ENCODE data around the gene EXOC6B.

EXOC6B gene

DNA sequence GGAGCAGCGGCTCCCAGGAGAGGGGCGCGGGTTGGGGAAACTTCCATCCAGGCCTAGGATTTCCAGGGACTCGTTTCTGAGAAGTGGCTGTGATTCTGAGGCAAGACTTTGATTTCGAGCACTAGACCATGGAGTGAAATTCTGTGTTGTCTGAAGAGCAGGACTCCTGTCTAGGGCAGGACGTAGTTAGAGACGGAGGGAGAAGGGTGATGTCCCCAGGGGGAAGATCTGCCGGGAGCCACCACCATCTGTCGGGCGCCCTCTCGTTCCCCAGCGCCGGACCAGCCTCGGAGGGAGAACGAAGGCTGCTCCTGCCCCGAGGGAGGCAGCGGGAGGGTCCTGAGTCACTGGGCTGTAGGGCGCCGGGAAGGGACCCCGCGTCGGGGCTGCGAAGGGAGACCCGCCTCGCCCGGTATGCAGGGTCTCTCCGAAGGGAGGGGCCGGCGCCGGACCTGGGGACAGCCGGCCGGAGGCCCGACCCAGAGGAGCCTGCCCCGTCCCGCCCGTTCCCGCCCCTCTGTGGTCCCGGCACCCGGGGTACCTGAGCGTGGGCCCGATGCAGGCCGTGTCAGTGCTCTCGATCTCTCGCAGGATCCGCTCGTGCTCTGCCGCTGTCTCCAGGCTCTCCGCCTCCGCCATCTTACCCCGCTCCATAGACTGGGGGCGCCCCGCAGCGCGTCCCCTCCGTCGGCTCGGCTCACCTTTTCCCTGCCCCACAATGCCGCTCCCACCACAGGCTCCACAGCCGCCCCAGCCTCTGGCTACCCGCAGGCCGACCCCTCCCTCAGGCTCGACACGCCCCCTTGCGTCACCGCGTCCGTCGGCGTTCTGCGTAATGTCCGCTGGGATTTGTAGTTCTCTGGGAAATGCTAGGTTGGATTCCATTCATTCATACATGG is at the start of gene EXOC6B:
Gene EXOC6B (minus strand): TSS at position 777 of the 899 bp plus-strand sequence.
- peak; percentile 92 to 93 for DNase-seq

DNA sequence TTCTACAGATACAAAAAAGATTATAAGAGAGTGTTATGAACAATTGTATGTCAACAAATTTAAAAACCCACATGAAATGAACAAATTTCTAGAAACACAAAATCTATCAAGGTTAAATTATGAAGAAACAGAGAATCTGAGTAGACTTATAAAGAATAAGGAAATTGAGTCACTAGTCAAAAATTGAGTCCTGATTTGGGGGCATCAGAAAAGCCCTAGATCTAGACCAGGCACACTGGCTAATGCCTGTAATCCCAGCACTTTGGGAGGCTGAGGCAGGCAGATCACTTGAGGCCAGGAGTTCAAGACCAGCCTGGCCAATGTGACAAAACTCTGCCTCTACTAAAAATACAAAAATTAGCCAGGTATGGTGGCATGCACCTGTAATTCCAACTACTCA is 46.0 kb upstream of the EXOC6B start:
- no peak for DNase-seq

DNA sequence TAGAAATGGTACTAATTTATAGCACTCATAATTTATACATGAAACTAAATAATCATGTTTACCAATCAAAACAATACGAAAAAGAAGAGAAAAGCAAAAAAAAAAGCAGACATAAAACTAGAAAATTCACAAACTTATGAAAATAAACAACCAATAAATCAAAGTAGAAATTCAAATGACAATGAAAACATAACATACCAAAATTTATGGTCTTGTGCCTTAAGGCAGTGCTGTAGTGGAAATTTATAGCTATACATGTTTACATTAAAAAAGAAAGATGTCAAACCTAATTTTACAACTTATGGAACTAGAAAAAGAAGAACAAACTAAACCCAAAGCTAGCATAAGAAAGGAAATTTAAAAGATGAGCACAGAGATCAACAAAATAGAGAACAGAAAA is 45.2 kb upstream of the EXOC6B start:
- no peak for DNase-seq

GRCh38 chr2:72864500-72864899 is 38.7 kb upstream of the EXOC6B start:
- DNase-seq = peak; percentile 28 to 38

DNA sequence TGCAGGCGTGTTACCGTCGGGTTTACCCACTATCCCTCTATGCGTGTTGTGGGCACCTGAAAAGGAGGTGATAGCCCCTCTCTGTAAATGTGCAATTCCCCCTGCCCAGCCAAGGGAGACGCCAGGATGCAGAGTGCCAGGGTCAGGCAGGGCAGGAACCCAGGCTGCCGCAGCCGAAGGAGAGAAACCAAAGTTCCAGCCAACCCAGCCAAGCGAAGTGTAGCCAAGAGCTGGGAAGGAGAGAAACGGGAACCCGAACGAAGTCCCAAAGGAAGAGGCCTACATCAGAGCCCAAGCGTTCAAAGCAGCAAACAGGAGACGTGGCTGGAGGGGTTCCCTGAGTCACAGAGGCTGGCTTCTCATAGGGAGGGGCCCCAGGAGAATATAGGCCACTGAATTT is 37.2 kb upstream of the EXOC6B start:
- no peak for DNase-seq

DNA sequence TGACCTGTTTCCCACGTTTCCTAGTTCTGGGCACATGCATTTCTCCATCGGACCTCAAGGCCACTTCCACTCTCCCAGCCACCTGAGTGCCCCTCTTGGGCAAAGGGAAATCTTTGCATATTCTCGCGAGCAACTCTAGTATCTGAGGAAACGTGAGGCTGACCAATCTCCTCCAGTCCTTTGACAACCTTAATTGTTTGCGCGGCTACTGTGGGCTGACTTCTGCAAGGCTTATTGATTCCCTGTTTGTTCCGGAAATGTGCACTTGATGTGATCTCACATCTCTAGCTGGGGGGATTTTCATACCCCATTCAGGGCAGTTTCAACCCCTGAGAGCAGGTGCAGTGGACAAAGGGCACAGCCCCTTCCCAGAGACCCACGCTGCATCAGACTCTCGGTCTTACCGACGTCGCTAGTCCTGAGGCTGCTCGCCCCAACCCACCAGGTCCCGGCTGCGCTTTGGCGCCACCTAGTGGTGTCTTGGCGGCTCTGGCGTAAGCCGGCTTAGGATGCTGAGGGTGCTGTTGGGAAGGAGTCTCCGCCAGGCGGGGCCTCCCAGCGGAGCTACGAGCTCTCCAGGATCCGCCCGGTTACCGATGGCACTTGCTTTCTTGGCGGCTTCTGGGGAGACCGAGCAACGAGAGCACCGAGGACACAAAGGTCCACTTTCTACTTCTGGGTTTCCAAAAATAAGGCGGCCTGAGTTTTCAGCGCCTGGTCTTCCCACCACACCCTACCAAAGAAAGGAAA is 36.6 kb upstream of the EXOC6B start:
- peak; percentile 92 for DNase-seq

DNA sequence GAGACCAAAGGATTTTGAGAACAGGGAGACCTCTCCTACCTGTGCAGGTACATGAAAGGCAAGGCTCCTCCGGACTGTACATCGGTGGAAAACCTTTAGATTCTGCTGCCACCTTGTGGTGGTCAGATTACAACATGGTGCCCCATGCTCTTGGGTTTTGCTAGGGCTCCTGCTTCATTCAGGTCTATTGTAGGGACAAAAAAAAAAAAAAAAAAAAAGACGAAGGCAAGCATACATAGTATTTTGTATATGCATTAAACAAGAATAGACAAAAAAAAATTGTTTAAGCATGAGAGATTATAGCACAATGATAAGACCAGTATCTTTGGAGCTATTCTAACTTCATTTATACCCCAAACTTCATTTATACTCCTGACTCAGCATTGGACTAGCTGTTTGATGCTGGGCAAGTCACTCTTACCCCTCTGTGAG is 34.0 kb upstream of the EXOC6B start:
- DNase-seq = peak; percentile 52 to 61

DNA sequence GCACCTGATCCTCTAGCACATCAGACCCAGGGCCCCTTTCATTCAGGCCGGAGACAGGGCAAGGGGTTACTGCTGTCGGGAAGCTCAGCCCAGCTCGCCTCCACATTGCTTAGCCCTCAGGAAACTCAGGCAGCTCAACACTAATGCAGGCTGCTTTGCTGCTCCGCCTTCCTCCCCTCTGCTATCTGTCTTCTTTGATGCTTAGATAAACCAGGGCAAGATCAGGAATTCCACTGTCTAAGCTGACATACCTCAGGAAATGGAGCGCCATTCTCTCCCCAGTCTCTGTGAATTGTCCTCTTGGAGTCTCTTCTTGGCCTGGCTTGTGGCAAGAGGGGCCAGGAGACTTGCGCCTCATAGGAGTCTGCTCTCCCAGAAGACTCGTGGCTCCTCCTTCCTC is 25.5 kb upstream of the EXOC6B start:
- DNase-seq = no peak

DNA sequence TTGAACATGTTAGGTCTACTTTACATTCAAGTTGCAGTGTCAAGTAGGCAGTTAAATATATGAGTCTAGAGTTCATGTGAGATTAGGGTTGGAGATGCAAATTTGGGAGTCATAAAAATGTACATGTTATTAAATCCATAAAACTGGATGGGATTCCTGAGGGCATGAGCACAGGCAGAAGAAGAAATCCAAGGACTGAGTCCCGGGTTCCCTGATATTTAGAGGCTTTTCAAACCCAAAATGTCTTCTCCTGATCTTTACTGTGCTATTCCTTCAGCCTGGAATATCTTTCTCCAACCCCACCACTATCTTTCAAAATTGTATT is 23.3 kb upstream of the EXOC6B start:
- DNase-seq = no peak

DNA sequence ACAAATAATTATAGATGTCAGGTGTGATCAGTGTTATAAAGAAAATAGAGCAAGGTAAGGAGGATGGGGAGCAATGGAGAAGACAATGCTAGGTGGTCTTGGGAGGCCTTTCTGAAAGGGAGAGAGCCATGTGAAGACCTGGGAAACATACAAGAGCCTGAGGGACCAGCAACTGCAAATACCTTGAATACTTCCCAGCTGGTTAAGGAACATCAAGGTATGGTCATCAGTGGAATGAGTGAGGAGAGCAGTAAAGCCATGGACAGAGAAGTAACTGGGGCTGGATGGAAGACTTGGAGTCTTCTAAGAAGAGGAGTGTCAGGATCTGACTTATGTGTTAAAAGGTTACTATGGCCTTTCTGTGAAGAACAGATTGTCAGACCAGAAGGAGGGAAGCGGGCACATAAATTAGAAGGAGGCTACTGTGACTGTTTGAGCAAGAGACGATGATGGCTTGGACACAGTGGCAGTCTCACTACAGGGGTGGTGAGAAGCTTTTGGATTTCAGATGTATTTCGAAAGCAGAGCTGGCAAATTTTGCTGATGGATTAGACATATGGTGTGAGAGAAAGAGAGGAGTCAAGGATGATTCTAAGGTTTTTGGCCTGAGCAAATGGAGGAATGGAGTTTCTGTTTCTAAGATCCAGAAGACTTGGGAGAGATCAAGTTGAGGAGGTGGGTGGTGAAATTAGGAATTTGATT is 22.8 kb upstream of the EXOC6B start:
- DNase-seq = no peak

GRCh38 chr2:72847534-72848315 is 21.9 kb upstream of the EXOC6B start:
- DNase-seq = no peak

DNA sequence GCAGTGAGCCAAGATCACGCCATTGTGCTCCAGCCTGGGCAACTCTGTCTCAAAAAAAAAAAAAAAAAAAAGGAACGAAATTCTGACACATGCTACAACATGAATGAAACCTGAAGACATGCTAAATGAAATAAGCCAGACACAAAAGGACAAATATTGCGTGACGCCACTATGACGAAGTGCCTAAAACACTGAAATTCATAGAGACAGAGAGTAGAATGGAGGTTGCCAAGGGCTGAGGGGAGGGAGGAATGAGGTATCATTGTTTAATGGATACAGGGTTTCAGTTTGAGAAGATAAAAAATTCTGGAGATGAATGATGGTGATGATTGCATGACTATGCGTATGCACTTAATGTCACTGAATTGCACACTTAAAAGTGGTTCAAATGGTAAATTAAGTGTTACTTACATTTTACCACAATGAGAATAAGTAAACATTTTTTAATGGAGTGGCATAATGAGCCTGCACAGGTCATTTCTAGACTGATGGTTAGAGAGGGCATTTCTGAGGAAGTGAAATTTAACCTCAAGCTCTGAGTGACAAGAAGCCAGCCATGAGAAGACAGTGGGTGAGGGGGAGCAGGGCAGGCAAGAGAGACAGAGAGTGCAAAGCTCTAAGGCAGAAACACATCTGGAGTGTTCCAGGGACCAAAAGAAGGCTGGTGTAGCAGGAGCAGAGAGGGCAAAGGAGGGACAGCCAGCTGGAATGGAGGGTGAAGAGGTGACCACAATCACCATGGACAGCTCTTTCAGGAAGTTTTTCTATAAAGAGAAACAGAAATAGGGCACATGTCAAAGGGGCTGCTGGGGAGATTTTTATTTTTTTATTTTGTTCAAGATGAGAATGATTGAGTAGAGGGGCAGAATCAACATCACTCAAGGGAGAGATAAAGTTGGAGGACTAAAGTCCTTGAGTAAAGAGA is 20.6 kb upstream of the EXOC6B start:
- no peak for DNase-seq

DNA sequence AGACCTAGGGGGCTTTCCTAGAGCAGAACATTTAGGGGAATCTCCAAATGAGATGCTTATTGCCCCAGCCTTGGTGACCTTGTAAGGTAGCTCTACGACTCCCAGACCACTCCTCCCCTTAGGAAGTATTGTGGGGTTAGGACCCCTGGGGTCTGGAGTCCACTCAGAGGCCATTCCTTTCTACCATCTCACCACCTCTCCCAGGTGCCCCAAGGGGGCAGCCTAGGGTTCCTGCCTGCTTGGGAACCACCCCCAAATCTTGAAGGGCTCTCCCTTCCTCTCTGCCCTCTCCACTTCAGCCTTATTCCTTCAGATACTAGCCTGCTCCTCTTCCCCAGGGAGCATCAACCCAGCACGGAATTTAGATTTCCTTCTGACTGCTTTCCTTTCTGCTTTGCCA is 17.5 kb upstream of the EXOC6B start:
- no peak for DNase-seq

DNA sequence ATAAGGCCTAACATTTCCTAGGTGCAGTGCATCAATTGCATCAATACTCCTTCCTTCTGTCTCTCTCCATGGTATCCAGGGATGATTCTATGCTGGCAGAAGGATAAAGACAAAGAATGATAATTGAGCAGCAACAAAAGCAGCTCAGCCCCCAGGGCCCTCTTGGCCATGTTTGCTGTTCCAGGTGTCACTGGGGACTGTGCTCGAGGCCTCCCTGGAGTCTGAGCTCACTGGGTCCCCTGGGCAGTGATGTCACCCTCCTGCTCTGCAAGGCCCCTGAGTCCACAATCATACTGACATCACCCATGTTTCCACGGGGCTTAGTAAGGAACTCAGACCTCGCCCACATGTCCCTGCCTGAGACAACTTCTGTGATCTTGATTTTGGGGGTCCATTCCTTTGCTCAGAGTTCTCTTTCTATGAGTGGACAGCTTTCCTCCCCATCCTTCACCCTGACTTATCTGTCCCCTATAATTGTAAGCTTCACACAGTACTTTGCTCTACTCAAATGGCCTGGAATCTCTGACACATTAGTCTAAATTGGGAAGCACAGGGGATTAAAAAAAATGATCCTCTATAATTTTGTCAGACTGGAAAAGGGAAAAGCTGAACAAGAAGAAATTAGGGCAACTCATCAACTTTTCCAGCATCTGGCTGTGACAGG is 15.8 kb upstream of the EXOC6B start:
- no peak for DNase-seq

DNA sequence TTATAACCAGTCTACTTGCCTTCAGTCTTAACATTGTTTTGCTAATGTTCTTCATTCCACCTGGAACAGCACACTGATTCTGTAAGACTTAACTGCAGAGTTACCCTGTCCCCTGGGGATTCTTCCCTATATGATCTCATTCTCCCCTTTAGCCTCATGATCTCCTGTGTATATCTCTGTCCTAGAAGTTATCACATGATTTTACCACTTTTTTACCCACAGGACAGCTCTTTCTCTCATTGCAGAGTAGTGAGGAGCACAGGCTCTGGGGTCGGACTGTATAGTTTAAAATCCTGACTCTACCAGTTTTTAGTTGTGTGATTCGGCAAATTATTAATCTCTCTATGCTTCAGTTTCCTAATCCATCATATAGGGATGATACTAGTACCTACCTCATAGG is 14.2 kb upstream of the EXOC6B start:
- no peak for DNase-seq

DNA sequence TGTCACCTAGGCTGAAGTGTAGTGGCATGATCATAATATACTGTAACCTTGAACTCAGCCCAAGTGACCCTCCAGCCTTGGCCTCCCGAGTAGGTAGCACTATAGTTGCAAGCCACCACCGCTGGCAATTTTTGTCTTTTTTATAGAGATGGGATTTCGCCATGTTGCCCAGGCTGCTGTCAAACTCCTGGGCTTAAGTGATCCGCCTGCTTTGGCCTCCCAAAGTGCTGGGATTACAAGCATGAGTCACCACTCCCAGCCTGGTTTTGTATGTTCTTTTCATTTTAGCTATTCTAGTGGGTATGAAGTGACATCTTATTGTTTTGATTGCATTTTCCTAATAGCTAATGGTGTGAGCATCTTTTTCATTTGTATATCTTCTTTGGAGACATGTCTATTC is 11.3 kb upstream of the EXOC6B start:
- DNase-seq = no peak

DNA sequence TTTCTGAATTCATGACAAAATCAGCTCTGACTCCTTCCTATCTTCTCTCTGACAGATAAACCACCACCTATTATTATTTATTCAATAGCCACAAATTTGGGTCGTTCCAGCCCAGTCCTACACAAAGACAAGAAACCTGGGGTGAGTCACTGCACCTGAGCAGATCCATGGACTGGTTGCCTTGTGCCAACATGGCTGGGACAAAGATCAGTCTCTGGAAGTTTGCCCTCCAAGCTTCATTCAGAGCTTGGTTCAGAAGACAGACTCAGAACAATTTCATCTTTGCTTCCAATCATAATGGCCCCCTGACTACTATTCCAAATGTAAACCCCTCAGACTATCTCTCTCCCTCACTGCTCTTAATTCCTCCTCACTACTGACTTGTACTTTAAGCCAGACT is 9.6 kb upstream of the EXOC6B start:
- DNase-seq = no peak

DNA sequence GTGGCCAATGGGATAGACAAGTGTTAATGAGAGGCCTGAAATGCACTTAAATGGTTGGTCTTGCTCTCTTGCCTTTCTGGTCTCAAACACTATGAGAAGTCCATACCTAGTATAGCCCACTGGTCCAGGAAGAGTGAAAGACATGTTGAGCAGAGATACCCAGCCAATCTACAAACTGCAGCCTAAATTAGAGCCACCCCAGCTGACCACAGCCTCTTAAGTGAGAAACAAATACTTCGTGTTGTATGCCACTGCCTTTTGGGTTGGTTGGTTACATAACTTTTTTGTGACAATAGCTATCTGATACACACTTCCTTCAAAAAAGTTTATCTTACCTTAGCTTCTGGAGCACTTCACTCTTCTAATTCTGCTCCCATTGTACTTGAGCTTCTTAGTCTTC is 8.8 kb upstream of the EXOC6B start:
- DNase-seq = no peak

DNA sequence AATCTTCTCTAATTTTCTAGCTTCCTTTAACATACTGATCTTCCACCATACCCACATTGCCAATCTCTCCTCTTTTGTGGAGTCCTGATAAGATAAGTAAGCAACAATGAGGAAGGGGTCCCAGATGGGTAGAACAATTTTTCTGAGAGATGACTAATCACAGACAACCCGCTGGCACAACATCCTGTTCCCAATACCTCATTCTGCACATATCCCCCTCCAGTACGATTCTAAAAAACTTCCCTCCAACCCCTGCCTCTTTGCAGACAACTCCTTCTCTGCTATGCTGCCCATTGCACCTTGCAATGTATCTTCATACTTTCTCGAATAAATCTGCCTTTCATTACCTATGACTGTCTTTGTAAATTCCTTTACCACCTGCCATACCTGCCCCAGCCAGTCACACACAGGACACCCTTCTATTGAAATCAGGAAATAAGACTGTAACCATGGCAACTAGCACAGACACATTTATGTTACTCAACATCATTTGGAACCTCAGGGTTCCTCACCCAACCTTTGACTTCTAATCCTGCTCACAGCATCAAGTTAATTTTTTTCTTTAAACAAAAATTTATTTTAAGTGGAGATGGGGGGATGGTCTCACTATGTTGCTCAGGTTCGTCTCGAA is 7.4 kb upstream of the EXOC6B start:
- DNase-seq = no peak

GRCh38 chr2:72830273-72830672 is 4.4 kb upstream of the EXOC6B start:
- DNase-seq = no peak
